Fibroblast of pulmonary artery (primary cell): ENCODE results near the gene IRGC.
A peak's percentile ranks its signal among the peaks of the same experiment; 100 is the strongest.

Source experiments
- DNase-seq: peaks from one replicate; pipeline ENCODE4 v3.0.0-alpha.2; 2010; ENCODE audit warnings: low read depth
- H3K4me3 ChIP-seq: replicated peaks from 2 replicates; pipeline ENCODE4 v1.5.1; 2011; ENCODE audit warnings: low read depth, mild to moderate bottlenecking, control low read depth, low read length, moderate library complexity
- TF ChIP-seq, protein P1 (sequence below): IDR thresholded peaks from 2 replicates; pipeline ENCODE4 v1.5.1; 2011; ENCODE audit warnings: mild to moderate bottlenecking, control low read depth, low read length, inconsistent platforms; ENCODE audit errors: missing control alignments

IRGC gene

DNA sequence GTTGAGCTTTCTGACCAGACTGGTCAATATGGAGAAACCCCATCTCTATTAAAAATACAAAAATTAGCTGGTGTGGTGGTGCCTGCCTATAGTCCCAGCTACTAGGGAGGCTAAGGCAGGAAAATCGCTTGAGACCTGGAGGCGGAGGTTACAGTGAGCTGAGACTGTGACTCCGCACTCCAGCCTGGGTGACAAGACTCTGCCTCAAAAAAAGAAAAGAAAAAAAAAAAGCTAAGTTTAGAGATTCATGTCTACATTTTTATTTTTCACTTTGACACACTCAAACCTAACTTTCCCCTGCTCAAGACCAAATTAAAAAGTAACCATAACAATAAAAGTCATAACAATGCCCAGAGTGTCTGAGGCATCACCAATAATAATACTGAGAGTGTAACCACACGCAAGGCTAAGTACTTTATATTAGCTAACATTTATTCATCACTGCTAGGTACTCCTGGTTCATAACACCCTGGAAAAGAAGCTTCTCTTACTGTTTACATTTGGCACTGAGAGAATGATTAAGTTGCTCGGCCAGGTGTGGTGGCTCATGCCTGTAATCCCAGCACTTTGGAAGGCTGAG lies 5.7 kb downstream of the IRGC start:
- no peak for DNase-seq
- H3K4me3 ChIP-seq: no peak overlapping the region
- TF ChIP-seq, protein P1, sequence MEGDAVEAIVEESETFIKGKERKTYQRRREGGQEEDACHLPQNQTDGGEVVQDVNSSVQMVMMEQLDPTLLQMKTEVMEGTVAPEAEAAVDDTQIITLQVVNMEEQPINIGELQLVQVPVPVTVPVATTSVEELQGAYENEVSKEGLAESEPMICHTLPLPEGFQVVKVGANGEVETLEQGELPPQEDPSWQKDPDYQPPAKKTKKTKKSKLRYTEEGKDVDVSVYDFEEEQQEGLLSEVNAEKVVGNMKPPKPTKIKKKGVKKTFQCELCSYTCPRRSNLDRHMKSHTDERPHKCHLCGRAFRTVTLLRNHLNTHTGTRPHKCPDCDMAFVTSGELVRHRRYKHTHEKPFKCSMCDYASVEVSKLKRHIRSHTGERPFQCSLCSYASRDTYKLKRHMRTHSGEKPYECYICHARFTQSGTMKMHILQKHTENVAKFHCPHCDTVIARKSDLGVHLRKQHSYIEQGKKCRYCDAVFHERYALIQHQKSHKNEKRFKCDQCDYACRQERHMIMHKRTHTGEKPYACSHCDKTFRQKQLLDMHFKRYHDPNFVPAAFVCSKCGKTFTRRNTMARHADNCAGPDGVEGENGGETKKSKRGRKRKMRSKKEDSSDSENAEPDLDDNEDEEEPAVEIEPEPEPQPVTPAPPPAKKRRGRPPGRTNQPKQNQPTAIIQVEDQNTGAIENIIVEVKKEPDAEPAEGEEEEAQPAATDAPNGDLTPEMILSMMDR: no peak

DNA sequence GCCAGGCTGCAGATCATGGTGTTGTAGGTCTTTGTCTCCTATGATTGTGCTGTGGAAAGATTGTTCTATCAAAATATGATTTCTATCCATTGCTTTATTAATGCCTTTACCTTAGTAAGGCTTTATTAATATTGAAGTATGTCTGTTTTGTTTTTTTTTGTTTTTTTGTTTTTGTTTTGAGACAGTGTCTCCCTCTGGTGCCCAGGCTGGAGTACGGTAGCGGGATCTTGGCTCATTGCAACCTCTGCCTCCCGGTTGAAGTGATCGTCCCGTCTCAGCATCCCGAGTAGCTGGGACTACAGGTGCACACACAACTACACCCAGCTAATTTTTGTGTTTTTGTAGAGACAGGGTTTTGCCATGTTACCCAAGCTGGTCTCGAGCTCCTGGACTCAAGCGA lies 7.7 kb downstream of the IRGC start:
- DNase-seq: peak; percentile 27
- TF ChIP-seq, protein P1: peak; percentile 42
- H3K4me3 ChIP-seq: no peak overlapping the region

DNA sequence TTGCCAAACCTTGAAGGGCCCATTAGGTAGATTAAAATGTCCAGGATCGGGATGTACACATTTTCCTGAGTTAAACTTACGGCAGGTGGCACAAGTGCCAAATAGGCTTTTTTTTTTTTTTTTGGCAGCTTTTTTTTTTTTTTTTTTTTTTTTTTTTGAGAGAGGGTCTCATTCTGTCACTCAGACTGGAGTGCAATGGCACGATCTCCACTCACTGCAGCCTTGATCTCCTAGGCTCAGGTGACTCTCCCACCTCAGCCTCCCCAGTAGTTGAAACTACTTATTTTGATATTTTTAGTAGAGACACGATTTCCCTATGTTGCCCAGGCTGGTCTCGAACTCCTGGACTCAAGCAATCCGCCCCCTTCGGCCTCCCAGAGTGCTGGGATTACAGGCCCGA lies 9.0 kb downstream of the IRGC start:
- no peak for DNase-seq
- TF ChIP-seq, protein P1: no peak
- H3K4me3 ChIP-seq: no peak overlapping the region

DNA sequence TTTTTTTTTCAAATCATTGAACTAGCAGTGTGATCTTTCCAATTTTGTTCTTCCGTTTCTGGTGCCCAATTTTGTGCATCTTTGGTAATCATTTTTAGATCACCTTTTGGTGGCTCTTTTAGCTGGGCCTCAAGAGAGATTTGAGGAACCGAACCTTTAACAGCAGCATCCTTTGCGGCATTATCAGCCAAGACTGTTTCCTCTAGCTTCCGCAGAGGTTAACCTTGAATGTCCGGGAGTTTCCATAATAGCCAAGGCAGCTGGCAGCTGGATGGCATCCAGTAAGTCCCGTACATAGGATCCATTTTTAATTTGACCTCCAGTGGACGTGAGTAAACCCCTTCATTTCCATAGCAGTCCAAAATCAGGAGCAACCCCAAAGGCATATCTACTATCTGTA lies 9.6 kb downstream of the IRGC start:
- DNase-seq: peak; percentile 13
- no peak overlapping the region for H3K4me3 ChIP-seq
- TF ChIP-seq, protein P1: no peak

DNA sequence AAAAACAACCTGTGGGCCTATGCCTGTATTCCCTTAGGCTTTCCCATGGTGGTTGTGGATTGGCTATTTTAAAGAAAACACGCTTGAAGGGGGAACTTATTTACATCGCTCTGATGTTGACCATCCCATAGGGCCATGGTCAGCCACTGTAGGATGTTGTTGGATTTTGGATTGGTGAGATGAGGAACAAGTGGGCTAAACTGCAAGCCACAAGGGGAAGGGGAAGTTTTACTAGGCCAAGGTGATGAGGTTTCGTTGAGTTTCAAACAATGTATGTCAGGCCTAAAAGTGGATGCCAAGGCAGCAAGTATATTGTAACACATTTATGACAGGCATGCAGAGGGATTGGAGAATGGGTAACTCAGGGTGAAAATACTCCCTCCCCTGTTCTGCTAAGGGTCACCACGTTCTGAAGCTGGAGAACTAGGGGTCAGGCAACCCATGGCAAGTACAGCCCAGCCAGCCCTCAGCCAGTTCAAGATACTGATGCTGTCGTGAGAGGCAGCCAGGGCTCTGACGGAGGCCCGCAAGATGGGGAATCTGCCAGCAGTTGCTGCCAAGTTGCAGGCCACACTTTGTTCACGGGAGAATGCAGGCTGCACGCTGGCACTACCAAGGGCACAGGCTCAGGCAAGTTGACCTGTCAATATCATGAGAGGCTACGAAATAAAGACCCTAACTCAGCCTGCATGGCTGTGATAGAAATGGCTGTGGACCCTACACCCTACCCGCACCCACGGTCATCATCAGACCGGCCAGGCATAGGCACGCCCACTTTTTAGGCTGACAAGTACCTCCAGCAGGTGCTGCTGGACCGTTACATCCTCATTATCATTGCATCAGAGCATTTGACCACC lies 11.1 kb downstream of the IRGC start:
- TF ChIP-seq, protein P1: no peak
- peak; percentile 17 for DNase-seq
- no peak overlapping the region for H3K4me3 ChIP-seq

DNA sequence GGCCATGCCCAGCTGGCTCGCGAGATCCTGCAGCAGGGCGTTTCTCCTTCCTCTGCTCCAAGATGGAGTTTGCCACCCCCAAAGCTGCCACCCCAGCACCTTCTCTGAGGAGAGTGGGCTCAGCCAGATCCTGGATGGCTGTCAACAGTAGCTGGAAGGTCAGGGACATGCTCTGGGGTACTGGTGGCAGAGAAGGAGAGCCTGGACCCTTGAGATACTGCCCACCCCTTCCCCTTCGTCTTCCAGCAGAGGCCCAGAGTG lies 11.6 kb downstream of the IRGC start:
- TF ChIP-seq, protein P1: no peak
- no peak for DNase-seq
- H3K4me3 ChIP-seq: no peak overlapping the region

DNA sequence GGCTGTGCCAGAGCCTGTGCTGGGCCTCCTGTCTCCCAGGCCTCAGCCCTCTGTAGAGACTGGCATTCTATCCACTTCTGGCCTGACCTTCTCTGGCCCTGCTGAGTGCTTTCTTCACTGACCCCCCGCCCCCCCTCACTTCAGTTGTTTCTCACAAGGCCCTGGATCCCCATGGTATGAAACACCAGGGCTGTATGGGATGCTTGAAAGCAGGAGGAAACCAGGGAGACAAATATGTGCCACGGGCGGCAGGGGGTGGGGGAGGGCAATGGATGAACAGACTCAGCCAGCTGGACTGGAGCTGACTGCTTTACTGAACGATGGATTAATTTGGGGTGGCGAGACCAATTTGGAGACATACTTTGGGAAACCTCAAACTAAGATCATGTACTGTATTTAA lies 14.0 kb downstream of the IRGC start:
- H3K4me3 ChIP-seq: no peak overlapping the region
- DNase-seq: no peak
- TF ChIP-seq, protein P1: no peak
